Medulla oblongata (tissue), 1 donor: ENCODE measurements around the gene ADSS1.

Experiments
- DNase-seq: peaks from one replicate; pipeline ENCODE4 v3.0.0-alpha.2; 2015; ENCODE audit errors: extremely low spot score

The ADSS1 gene

DNA sequence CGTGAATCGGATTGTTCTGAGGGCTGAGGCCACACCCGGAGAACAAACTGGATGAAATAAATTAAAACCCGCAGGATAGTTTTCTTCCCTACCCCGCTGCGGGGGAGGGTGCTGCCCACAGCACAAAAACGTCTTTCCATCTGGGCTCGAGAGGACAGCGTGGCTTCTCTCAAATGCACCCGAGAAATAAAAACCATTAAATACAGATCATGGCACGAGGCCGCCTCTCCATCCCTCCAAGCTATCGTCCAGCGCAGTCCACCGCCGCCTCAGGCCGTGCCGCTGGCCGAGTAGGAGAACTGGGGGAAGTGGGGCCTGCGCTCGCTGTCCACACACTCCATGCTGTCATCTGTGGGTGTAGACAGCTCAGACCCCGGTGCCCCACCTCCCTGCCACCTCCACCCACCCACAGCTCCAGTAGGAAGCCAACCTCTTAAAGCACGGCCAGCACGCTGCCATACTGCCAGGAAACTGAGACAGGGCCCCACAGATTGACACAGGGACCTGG lies 46.1 kb downstream of the ADSS1 start:
- DNase-seq: no peak

DNA sequence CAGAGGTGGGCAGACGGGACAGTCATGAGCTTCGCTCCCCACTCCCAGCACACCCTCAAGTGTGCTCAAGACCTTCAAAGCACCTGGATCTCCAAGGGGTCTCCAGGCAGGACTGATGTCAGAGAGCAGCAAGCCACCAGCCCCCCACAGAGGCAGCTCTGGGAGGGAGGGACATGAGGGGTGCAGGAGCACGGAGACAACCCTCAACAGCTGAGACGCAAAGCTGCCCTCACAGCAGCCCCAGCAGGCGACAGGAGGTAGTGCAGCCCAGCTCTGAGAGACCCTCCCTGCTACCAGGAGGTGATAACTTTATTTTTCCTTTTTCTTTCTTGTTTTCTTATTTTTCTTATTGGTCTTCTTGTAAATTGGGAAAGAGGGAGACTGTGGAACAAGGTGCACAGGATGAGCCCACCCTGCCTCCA lies 46.8 kb downstream of the ADSS1 start:
- no peak for DNase-seq

DNA sequence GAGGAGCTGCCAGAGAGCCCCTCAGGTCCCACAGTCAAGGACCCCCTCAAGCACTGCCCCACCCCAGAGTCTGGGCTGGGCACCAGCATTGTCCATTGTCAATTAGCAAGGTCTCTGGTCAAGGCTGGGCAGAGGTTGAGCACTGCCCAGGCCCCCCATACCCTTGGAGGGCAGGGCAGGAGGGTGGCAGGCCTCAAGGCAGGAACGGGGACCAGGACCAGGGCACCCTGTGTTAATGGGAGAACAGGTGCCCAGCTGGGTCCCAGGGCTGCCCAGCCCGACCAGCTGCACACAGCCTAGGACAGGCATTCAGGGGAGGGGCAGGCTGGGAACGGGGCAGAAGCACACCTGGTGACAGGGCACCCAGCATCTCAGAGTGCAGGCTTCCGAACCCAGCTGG lies 47.3 kb downstream of the ADSS1 start:
- no peak for DNase-seq

DNA sequence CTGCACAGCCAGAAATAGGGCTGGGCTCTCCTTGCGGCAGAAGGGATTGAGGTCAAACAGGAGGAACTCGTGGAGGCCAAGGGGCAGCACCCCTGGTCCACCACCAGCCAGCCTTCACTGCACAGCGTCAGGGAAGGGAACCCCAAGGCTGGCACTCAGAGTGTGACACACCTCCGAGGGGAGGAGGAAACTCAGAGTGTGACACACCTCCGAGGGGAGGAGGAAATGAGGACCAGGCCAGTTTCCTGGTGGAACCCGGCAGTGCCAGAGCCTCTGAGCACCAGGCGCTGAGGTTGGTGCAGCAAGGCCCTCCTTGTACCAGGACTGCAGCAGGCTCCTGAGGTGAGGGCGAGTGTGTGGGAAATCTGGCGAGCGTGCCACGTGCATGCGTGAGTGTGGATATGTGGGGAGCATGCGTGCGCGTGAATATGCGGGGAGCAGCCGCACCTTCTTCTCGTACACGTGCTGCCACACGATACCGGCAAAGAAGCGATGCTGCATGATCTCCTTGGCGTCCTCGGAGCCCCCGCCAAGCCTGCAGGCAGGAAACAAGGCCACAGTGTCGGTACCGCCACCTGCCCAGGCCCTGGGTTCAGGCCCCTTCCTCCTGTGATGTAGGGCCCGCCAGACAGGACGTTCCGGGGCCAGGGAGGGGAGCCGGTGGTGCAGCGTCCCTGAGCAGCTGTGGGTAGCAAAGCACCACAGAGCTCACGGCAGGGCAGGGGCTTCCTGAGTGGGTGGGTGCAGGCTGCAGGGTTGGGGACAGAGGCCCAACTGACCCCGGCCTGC lies 48.1 kb downstream of the ADSS1 start:
- DNase-seq: no peak

- no peak for DNase-seq
Observed at GRCh38 chr14:104772707-104773504, 48.9 kb downstream of the ADSS1 start.

DNA sequence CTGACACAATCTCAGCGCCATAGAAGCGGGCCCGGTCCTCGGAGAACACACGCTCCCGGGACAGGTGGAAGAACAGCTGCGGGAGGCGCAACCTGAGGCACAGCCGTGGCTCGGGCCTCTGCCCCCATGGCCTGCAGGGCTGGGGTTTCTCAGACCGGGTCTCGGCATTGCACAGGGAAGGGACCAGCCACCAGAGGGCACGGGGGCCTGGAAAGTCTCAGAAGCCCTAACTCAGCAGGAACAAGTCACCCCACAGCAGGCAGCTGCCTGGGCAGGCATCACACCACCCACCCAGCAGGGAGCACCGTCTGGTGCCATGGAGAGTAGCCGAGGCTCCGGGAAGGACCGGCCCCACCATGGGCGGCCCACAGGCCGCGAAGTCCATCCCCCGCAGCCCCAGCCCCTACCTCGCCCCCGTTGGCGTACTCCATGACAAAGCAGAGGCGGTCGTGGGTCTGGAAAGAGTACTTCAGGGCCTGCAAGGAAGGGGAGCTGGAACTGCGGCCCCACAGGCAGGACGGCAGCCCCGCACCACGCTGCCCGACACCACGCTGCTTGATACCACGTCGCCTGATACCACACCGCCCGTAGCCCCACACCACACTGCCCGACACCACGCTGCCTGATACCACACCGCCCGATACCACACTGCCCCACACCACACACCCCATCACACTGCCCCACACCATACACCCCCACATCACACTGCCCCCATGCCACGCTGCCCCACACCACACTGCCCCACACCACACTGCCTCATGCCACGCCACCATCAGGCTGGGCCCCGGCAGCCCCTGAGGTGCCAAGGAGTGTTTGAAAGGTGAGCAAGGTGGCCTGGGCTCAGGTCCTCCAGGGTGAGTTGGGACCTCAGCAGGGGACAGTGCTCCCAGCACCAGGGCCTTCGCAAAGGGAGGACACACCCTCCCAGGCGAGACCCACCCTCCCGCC lies 49.8 kb downstream of the ADSS1 start:
- no peak for DNase-seq

DNA sequence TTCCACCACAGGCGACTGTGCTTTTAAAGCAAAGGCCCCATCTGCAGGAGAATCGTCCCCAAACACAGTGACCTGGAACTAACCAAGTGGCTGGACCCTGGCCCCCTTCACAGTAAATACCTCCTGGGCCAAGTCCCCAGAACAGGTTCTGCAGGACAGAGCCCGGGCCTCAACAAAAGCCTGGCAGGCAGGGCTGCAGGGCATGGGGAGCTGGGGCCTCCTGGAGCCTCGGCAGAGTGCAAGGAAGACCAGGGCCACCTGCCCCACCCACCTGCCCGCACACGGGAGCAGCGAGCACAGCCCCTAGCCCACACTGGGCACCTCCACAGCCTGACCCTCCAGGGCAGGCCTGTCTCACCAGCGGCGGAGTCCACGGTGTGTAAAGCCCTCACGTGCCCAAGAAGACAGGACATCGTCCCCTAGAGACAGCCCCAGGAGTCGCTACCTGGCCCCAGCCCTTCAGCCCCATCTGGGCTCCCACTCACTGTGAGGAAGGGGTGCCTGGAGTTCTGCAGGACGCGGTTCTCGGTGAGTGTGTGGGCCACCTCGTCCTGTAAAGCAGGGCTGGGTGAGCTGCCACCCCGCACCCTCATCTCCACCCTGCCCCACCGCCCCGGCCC lies 50.5 kb downstream of the ADSS1 start:
- DNase-seq: no peak

- no peak for DNase-seq
Observed at GRCh38 chr14:104775073-104775489, 51.1 kb downstream of the ADSS1 start.

GRCh38 chr14:104776481-104776880 lies 52.5 kb downstream of the ADSS1 start:
- no peak for DNase-seq

DNA sequence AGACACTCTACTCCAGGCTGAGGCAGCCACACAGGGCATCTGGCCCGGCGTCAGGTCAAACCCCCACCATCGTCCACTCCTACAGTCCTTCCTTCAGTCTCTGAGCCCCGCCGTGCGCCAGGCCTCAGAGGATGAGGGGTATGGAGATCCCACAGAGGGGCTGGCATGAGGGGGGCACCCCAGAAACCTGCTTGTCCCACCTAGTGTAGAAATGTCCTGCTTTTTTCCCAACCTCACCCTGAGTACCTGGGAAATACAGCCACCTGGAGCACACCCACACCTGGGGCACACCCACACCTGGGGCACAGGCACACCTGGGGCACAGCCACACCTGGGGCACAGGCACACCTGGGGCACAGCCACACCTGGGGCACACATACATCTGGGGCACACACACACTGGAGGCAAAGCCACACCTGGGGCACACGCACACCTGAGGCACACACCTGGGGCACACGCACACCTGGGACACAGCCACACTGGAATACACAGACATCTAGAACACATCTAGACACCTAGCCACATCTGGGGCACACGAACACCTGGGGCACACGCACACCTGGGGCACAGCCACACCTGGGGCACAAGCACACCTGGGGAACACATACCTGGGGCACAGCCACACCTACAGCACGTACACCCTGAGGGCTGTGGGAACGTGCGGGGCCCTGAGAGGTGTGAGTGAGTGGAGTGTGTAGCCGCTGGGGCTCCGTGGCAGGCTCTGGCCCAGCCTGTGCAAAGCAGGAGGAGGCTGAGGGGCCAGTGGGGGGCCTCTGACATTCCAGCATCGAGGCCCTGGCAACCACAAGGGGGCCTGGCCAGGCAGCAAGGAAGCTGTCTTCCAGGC lies 53.2 kb downstream of the ADSS1 start:
- no peak for DNase-seq

- no peak for DNase-seq
Observed at GRCh38 chr14:104777808-104778249, 53.8 kb downstream of the ADSS1 start.

- no peak for DNase-seq
Observed at GRCh38 chr14:104778694-104779331, 54.8 kb downstream of the ADSS1 start.

DNA sequence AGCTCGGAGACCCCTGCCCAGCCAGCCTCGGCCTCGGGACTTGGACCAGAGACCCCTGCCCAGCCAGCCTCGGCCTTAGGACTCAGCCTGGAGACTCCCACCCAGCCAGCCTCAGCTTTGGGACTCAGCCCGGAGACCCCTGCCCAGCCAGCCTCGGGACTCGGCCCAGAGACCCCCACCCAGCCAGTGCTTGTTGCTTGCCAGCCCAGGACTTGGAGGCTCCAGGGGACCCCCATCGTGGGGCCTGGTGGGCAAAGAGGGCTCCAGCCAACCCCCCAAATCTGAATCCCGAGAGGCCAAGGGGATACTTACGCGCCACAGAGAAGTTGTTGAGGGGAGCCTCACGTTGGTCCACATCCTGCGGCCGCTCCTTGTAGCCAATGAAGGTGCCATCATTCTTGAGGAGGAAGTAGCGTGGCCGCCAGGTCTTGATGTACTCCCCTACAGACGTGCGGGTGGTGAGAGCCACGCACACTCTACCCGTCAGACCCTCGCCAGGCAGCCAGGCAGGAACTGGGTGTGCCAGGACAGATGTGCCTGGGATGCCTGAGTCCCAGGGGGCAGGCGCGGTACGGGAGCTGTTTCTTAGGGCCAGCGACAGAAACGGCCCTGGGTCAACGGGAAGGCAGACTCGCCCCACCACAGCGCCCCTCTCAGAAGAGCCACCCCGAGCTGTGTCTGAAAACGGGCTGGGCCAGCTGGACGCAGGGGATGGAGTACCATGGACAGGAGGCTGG lies 55.9 kb downstream of the ADSS1 start:
- no peak for DNase-seq

DNA sequence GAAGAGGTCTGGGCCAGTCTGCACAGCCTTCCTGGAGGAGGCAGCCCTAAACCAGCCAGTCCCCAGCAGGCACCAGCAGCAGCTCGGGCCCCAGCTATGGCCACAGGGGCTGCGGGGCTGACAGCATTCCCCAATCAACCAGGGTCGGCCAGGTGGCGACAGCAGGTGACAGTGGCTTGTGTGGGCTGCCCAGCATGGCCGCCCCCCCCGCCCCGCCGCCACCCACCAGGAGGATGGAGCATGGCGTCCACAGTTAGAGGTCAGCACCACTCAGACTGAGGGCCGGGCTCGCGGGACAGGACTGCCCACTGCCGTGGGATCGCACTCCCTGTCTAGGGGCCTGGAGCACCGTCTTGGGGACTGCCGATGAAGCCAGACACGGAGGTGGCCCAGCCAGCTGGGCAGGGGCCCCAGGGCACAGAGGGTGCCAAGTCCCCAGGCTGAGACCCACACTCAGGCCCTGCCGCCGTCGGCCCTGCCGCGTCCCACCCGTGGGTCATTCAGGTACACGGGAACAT lies 56.5 kb downstream of the ADSS1 start:
- DNase-seq: no peak

- no peak for DNase-seq
Observed at GRCh38 chr14:104781271-104782077, 57.4 kb downstream of the ADSS1 start.

DNA sequence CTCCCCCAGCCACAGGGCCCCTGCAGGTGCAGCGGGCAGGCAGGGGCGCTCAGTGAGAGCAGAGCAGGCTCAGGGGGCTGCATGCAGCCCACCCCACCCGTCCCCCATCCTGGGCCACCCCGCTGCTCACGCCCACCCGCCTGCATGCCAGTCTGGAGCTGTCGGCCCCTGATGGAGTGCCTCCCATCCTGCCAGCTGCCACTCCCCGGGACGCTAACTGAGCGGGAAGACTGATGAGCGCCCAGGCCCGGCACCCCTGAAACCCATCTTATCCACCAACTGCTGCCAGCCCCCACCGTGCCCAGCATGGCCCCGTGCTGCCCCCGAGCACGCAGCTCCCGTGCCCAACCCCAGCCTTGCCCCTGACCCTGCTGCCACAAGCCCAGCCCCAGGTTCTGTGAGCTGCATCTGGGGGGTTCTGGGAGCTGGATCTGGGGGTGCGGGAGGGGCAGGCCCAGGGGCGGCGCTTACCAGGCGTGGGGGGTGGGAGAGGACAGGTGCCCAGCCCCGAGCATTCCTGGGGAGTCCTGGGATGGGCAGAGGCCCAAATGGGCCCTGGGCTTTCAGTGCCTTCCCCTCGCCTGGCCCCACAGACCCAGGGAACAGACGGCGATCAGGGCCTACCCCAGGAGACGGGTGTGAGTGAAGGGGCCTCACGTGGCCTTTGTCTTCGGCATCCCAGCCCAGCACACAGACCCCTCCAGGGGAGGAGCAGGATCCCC lies 58.2 kb downstream of the ADSS1 start:
- no peak for DNase-seq

- no peak for DNase-seq
Observed at GRCh38 chr14:104782808-104783139, 58.7 kb downstream of the ADSS1 start.
